HepG2 (cell line): ENCODE measurements around the gene C6orf132. TPM values are rescaled to one million over a fixed set of nuclear protein-coding genes. Genes with fewer than 3 reads are reported as not detected.

ENCODE experiments used
- ELF3 ChIP-seq: IDR thresholded peaks from 2 replicates; pipeline ENCODE4 v1.6.1; 2016; ENCODE audit warnings: missing genetic modification reagents, missing compliant biosample characterization
- ISL2 ChIP-seq: sonication (generic); formaldehyde crosslinking; IDR thresholded peaks from 2 replicates; pipeline ENCODE4 v1.5.0; 2020; ENCODE audit warnings: missing genetic modification reagents
- MED13 ChIP-seq: sonication (generic); formaldehyde crosslinking; IDR thresholded peaks from 2 replicates; pipeline ENCODE4 v1.5.0; 2020; ENCODE audit warnings: missing genetic modification reagents
- RELA ChIP-seq: sonication (generic); formaldehyde crosslinking; IDR thresholded peaks from 2 replicates; pipeline ENCODE4 v1.4.0; 2020; ENCODE audit warnings: missing genetic modification reagents
- SAP130 ChIP-seq: IDR thresholded peaks from 2 replicates; pipeline ENCODE4 v1.6.1; 2016; ENCODE audit warnings: low read depth
- SOX6 ChIP-seq, 2 experiments: fragments of 450-650 bp in 1 of 2; sonication (generic) in 1 of 2; formaldehyde crosslinking in 1 of 2; IDR thresholded peaks; 2 replicates each; pipeline versions ENCODE4 v1.4.0 to v1.6.1; 2017 to 2020; ENCODE audit warnings: antibody characterized with exemption in 1 of 2, mild to moderate bottlenecking in 1 of 2, missing genetic modification reagents in 1 of 2
- SP5 ChIP-seq: IDR thresholded peaks from 2 replicates; pipeline ENCODE4 v1.6.1; 2016; ENCODE audit warnings: low read depth, borderline replicate concordance
- TGIF2 ChIP-seq: IDR thresholded peaks from 2 replicates; pipeline ENCODE4 v1.6.1; 2016; ENCODE audit warnings: control low read depth, missing compliant biosample characterization
- XRCC5 ChIP-seq: fragments of 200-400 bp; formaldehyde crosslinking; optimal IDR thresholded peaks from 2 replicates; pipeline ENCODE3; 2017; ENCODE audit warnings: mild to moderate bottlenecking, low read length
- YEATS2 ChIP-seq: sonication (generic); formaldehyde crosslinking; IDR thresholded peaks from 2 replicates; pipeline ENCODE4 v1.4.0; 2020; ENCODE audit warnings: missing genetic modification reagents, borderline replicate concordance
- ZBTB4 ChIP-seq: sonication (generic); formaldehyde crosslinking; IDR thresholded peaks from 2 replicates; pipeline ENCODE4 v1.4.0; 2020; ENCODE audit warnings: missing genetic modification reagents, mild to moderate bottlenecking, borderline replicate concordance
- ZNF17 ChIP-seq: sonication (generic); formaldehyde crosslinking; IDR thresholded peaks from 2 replicates; pipeline ENCODE4 v1.5.0; 2020; ENCODE audit warnings: mild to moderate bottlenecking, missing genetic modification reagents
- ZNF256 ChIP-seq: sonication (generic); formaldehyde crosslinking; conservative IDR thresholded peaks from 2 replicates; pipeline ENCODE4 v1.4.0; 2020; ENCODE audit warnings: missing genetic modification reagents
- ZNF383 ChIP-seq: sonication (generic); formaldehyde crosslinking; IDR thresholded peaks from 2 replicates; pipeline ENCODE4 v1.4.0; 2020; ENCODE audit warnings: missing genetic modification reagents, mild to moderate bottlenecking, borderline replicate concordance
- ZNF607 ChIP-seq: sonication (generic); formaldehyde crosslinking; IDR thresholded peaks from 2 replicates; pipeline ENCODE4 v1.5.1; 2020; ENCODE audit warnings: missing genetic modification reagents, mild to moderate bottlenecking, borderline replicate concordance
- ZNF737 ChIP-seq: sonication (generic); formaldehyde crosslinking; IDR thresholded peaks from 2 replicates; pipeline ENCODE4 v1.5.0; 2020; ENCODE audit warnings: missing genetic modification reagents, mild to moderate bottlenecking, borderline replicate concordance
- polyA plus RNA-seq, 8 experiments: library from polyadenylated mRNA; depleted of rRNA in 3 of 8; stranded (reverse) in 7 of 8; unstranded in 1 of 8; fragments of >200 nt; fragmentation: Illumina TruSeq in 4 of 8; extraction: Trizol in 4 of 8; gene quantifications; 2 replicates each; pipeline versions ENCODE4 v1.2.1 to v1.2.3, GENCODE V29; 2011 to 2016; ENCODE audit warnings: low read depth in 4 of 8, missing spikeins in 1 of 8, mixed read lengths in 1 of 8; ENCODE audit not compliant: insufficient read depth in 1 of 8
- total RNA-seq, 5 experiments: library from RNA; depleted of rRNA; stranded (reverse); fragments of >200 nt; fragmentation: Illumina TruSeq; extraction: Trizol; gene quantifications; 2 replicates each; pipeline ENCODE4 v1.2.3, GENCODE V29; 2016; ENCODE audit warnings: low read depth in 1 of 5
- TF ChIP-seq, protein P1 (sequence below): sonication (generic); formaldehyde crosslinking; IDR thresholded peaks from 2 replicates; pipeline ENCODE4 v1.5.1; 2020; ENCODE audit warnings: mild to moderate bottlenecking, missing genetic modification reagents, moderate library complexity
- TF ChIP-seq, protein P2 (sequence below): sonication (generic); formaldehyde crosslinking; IDR thresholded peaks from 2 replicates; pipeline ENCODE4 v1.5.0; 2020; ENCODE audit warnings: mild to moderate bottlenecking, missing genetic modification reagents, borderline replicate concordance

C6orf132 gene
- total and polyA plus RNA-seq, 2 of the 13 experiments (the other 11 are each of a cell fraction or from before 2014, with no cell fraction given): 0.78 to 3.0 TPM

GRCh38 chr6:42166444-42167141 lies 24.2 kb upstream of the C6orf132 start (continued):
- peak; percentile 48 for TF ChIP-seq SAP130 (CRISPR knock-in tag)
- TF ChIP-seq YEATS2 (CRISPR knock-in tag): peak; percentile 58; the same call in 1 of the 2 replicates
- no peak for TF ChIP-seq ZNF256 (CRISPR knock-in tag)
- TF ChIP-seq, protein P1, sequence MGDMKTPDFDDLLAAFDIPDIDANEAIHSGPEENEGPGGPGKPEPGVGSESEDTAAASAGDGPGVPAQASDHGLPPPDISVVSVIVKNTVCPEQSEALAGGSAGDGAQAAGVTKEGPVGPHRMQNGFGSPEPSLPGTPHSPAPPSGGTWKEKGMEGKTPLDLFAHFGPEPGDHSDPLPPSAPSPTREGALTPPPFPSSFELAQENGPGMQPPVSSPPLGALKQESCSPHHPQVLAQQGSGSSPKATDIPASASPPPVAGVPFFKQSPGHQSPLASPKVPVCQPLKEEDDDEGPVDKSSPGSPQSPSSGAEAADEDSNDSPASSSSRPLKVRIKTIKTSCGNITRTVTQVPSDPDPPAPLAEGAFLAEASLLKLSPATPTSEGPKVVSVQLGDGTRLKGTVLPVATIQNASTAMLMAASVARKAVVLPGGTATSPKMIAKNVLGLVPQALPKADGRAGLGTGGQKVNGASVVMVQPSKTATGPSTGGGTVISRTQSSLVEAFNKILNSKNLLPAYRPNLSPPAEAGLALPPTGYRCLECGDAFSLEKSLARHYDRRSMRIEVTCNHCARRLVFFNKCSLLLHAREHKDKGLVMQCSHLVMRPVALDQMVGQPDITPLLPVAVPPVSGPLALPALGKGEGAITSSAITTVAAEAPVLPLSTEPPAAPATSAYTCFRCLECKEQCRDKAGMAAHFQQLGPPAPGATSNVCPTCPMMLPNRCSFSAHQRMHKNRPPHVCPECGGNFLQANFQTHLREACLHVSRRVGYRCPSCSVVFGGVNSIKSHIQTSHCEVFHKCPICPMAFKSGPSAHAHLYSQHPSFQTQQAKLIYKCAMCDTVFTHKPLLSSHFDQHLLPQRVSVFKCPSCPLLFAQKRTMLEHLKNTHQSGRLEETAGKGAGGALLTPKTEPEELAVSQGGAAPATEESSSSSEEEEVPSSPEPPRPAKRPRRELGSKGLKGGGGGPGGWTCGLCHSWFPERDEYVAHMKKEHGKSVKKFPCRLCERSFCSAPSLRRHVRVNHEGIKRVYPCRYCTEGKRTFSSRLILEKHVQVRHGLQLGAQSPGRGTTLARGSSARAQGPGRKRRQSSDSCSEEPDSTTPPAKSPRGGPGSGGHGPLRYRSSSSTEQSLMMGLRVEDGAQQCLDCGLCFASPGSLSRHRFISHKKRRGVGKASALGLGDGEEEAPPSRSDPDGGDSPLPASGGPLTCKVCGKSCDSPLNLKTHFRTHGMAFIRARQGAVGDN: peak; percentile 51
- no peak for TF ChIP-seq SOX6 (IDR thresholded peaks at IDR 0.05)
- peak; percentile 67 for TF ChIP-seq SOX6 (CRISPR knock-in tag; IDR thresholded peaks at IDR 0.05)
- TF ChIP-seq ZNF607: peak; percentile 67; the same call in 1 of the 2 replicates
- no peak for TF ChIP-seq RELA (CRISPR knock-in tag)
- TF ChIP-seq, protein P2, sequence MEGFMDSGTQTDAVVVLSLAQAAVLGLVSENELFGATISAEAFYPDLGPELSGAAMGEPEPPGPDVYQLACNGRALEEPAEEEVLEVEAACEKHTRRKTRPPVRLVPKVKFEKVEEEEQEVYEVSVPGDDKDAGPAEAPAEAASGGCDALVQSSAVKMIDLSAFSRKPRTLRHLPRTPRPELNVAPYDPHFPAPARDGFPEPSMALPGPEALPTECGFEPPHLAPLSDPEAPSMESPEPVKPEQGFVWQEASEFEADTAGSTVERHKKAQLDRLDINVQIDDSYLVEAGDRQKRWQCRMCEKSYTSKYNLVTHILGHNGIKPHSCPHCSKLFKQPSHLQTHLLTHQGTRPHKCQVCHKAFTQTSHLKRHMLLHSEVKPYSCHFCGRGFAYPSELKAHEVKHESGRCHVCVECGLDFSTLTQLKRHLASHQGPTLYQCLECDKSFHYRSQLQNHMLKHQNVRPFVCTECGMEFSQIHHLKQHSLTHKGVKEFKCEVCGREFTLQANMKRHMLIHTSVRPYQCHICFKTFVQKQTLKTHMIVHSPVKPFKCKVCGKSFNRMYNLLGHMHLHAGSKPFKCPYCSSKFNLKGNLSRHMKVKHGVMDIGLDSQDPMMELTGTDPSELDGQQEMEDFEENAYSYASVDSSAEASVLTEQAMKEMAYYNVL: 0 out of 2 replicates have a peak, but pooled peaks have one; percentile 66
- TF ChIP-seq ISL2 (CRISPR knock-in tag): 0 out of 2 replicates have a peak, but pooled peaks have one; percentile 44
- peak; percentile 56 for TF ChIP-seq XRCC5
- TF ChIP-seq TGIF2 (CRISPR knock-in tag): 0 out of 2 replicates have a peak, but pooled peaks have one; percentile 39
- TF ChIP-seq ZNF737 (CRISPR knock-in tag): 0 out of 2 replicates have a peak, but pooled peaks have one; percentile 36
- TF ChIP-seq MED13: no peak
- TF ChIP-seq ZNF17 (CRISPR knock-in tag): no peak
- TF ChIP-seq ZNF383 (CRISPR knock-in tag): no peak
- peak; percentile 79 for TF ChIP-seq ELF3 (CRISPR knock-in tag)
- 0 out of 2 replicates have a peak, but pooled peaks have one; percentile 13 for TF ChIP-seq ZBTB4 (CRISPR knock-in tag)
- peak; percentile 7; the same call in 1 of the 2 replicates for TF ChIP-seq SP5 (CRISPR knock-in tag)
